BLaER1 treated with 17β-estradiol and CSF1 and Interleukin-3, amounts not matched to agents 10 nM and 100 nM (cell line): ENCODE results near the gene LRBA.
"Not testable (repeated sequence)": the region's sequence is repeated elsewhere in the genome, so short reads cannot be mapped to it uniquely, and the experiment has no call there.

Source experiments
- H3K27ac ChIP-seq, 11 experiments: shearing (Covaris generic); formaldehyde crosslinking; 2 replicates each; pipeline ENCODE4 v1.8.1; 2022
- H3K27me3 ChIP-seq, 11 experiments: shearing (Covaris generic); formaldehyde crosslinking; 2 replicates each; pipeline ENCODE4 v1.8.1; 2022
- H3K36me3 ChIP-seq, 11 experiments: shearing (Covaris generic); formaldehyde crosslinking; 2 replicates each; pipeline ENCODE4 v1.8.1; 2022
- H3K4me1 ChIP-seq, 10 experiments: shearing (Covaris generic); formaldehyde crosslinking; 2 replicates each; pipeline ENCODE4 v1.8.1; 2022
- H3K4me2 ChIP-seq, 11 experiments: shearing (Covaris generic); formaldehyde crosslinking; 2 replicates each; pipeline ENCODE4 v1.8.1; 2022
- H3K4me3 ChIP-seq, 10 experiments: shearing (Covaris generic); formaldehyde crosslinking; 2 replicates each; pipeline ENCODE4 v1.8.1; 2022
- H3K9ac ChIP-seq, 11 experiments: shearing (Covaris generic); formaldehyde crosslinking; 2 replicates each; pipeline ENCODE4 v1.8.1; 2022
- H3K9me3 ChIP-seq, 11 experiments: shearing (Covaris generic); formaldehyde crosslinking; replicated peaks in 1 of 11; 2 replicates each; pipeline ENCODE4 v1.8.1; 2022
- H4K20me1 ChIP-seq, 11 experiments: shearing (Covaris generic); formaldehyde crosslinking; 2 replicates each; pipeline ENCODE4 v1.8.1; 2022
- Cebpa-rat ChIP-seq, 11 experiments: shearing (Covaris generic); IDR thresholded peaks; 2 replicates each; pipeline ENCODE4 v1.8.1; 2022

Gene LRBA

DNA sequence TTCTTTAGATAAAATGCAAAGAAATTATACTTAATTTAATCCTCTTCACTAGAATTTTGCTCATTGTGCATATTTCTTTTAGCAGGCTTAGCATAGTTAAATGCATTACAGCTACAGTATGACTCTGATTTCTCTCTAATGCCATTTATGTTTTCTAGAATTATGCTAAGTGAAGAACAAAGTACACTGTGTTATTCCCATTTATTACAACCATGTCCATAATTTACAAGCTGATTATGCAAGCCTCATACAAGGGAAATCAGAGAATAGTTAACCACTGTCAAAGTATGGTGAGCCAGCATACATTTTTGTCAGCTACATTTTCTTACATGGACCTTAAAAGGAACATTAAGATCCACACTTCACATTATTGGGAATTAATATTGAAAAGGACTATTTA is 334.0 kb downstream of the LRBA start:
- H3K9me3 ChIP-seq = no peaks in the 10 kb centered on the region

DNA sequence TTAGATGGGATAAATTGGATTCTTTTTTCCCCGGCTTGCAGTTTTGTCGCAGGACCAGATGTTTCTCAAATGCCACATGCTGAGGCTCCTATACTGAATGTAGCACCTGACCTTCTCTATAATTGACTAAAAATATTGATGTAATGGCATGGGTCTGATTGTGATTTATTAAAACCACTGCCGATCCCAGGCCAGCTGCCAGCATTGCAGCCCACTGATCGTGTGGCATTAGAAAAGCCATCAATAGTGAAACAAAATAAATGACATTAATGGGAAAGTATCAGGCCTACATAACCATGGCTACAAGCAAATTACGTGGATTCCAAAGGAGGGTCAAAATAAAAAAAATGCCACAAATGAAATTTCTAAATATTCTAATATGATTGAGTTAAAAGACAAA is 334.4 kb downstream of the LRBA start:
- H3K9me3 ChIP-seq = no peaks in the 10 kb centered on the region
- no peaks in the 10 kb centered on the region for H3K27me3 ChIP-seq
- no peaks in the 10 kb centered on the region; a peak in 2 of 22 replicates for H3K36me3 ChIP-seq
- TF ChIP-seq Cebpa-rat (IDR thresholded peaks at IDR 0.05) = no peak
- H3K4me1 ChIP-seq = peaks cover 0 to 12% (median 5%) of the 10 kb centered on the region in 10 experiments; a peak in 12 of 20 replicates
- no peak overlapping the region for H3K9ac ChIP-seq
- no peaks in the 10 kb centered on the region for H4K20me1 ChIP-seq
- no peak overlapping the region for H3K4me3 ChIP-seq
- no peak overlapping the region for H3K4me2 ChIP-seq
- H3K27ac ChIP-seq = no peak overlapping the region

More for the DNA sequence above, 334.0 kb downstream of the LRBA start:
- TF ChIP-seq Cebpa-rat (IDR thresholded peaks at IDR 0.05) = no peak
- Histone ChIP-seq H3K36me3 (no peaks in the 10 kb centered on the region; a peak in 2 of 22 replicates), H3K27me3 (no peaks in the 10 kb centered on the region), H3K4me3 (no peak overlapping the region), H3K27ac (no peak overlapping the region), H3K9ac (no peak overlapping the region), H3K4me2 (no peak overlapping the region; a peak in 1 of 22 replicates), H3K4me1 (peaks cover 0 to 12% (median 5%) of the 10 kb centered on the region in 10 experiments; a peak in 12 of 20 replicates), H4K20me1 (no peaks in the 10 kb centered on the region)

DNA sequence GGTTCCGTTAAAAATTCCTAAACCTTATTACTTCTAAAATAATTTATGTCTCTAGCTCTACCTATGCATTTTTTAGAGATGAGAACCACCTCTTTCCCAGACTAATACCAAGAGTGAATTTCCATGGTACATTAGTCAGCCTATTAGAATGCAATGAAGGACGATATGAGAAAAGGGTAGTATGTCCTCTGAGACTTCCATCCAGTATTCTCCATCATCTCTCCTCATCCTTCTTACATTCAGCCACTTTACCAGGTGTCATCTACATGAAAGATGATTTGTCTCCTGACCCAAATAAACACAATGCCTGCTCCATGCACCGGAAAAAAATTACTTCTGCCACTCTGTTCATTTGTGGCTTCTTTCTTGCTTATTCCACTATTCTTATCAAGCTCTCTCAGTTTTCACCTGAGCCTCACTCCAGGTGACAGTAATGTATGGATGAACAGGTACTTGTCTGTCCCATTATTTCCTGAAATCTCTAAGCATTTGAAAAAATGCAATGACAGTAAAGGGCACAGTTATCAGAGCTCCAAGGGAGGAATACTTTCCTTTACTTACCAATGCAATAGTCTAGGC is 335.2 kb downstream of the LRBA start:
- TF ChIP-seq Cebpa-rat (IDR thresholded peaks at IDR 0.05) = no peak
- Histone ChIP-seq H3K36me3 (no peaks in the 10 kb centered on the region; a peak in 2 of 22 replicates), H4K20me1 (no peaks in the 10 kb centered on the region), H3K4me3 (no peak overlapping the region), H3K4me1 (peaks cover 0 to 12% (median 5%) of the 10 kb centered on the region in 10 experiments; a peak in 12 of 20 replicates), H3K9ac (no peak overlapping the region), H3K27ac (no peak overlapping the region), H3K4me2 (no peak overlapping the region), H3K9me3 (no peaks in the 10 kb centered on the region), H3K27me3 (no peaks in the 10 kb centered on the region)

DNA sequence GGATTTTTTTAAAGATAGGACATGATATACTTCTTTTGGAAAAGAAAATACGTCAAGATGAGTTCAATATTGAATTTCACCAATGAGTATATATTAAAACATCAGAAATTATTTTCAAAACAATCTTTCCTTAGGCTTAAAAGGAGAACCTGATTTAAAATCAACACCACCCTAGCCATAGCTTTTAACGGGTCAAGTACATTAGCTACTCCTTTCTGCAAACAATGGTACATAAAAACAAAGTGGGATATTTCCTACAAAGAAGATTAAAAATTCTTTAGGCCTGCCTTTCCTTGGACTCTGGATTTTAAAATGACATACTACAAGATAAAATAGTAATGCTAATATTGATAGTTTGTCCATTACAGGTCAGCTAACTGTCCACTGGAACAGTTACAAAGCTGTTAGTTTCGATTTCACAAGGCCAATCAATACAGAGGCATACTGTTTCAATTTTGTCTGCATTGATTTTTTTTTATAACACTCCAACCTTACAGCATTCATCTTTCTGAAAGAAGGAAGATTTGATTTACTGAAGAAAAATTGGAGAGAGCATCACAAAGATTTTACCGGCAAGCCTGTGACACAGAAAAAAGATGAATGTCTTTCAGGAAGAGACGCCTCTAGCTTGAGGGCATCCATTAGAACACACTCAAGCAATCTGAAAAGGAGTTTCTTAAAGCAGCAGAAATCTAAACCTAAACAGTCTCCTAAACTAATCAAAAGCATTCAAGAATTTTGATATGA is 335.9 kb downstream of the LRBA start:
- TF ChIP-seq Cebpa-rat (IDR thresholded peaks at IDR 0.05) = no peak
- Histone ChIP-seq H3K36me3 (no peaks in the 10 kb centered on the region; a peak in 2 of 22 replicates), H3K27ac (no peak overlapping the region), H4K20me1 (no peaks in the 10 kb centered on the region), H3K27me3 (no peaks in the 10 kb centered on the region), H3K4me2 (no peak overlapping the region), H3K9ac (no peak overlapping the region), H3K4me1 (peaks cover 0 to 12% (median 5%) of the 10 kb centered on the region in 10 experiments; a peak in 12 of 20 replicates), H3K4me3 (no peak overlapping the region), H3K9me3 (no peaks in the 10 kb centered on the region)

DNA sequence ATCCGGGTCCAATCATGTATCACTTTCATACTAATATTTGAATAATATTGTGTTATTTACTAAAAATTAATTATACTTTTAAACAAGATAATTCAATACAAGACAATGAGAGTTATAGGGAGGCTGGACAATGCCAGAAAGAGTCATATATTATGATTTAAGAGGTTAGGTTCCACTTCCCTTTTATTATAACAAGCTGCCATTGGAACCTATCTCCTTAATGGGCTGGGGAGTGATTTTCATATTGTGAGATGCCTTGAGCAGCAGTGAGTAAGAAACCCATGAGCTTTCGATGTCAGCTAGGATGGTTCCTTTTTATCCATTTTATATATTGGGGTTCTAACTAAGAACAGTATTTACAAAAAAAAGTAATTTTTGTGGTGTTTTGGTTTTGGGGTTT is 341.3 kb downstream of the LRBA start:
- H3K4me3 ChIP-seq = no peak overlapping the region
- no peak overlapping the region for H3K4me2 ChIP-seq
- no peak for TF ChIP-seq Cebpa-rat (IDR thresholded peaks at IDR 0.05)
- no peak overlapping the region for H3K9ac ChIP-seq
- H4K20me1 ChIP-seq = no peaks in the 10 kb centered on the region
- H3K27ac ChIP-seq = no peak overlapping the region
- no peaks in the 10 kb centered on the region for H3K36me3 ChIP-seq
- H3K4me1 ChIP-seq = no peaks in the 10 kb centered on the region
- H3K27me3 ChIP-seq = no peaks in the 10 kb centered on the region
- H3K9me3 ChIP-seq = no peaks in the 10 kb centered on the region

DNA sequence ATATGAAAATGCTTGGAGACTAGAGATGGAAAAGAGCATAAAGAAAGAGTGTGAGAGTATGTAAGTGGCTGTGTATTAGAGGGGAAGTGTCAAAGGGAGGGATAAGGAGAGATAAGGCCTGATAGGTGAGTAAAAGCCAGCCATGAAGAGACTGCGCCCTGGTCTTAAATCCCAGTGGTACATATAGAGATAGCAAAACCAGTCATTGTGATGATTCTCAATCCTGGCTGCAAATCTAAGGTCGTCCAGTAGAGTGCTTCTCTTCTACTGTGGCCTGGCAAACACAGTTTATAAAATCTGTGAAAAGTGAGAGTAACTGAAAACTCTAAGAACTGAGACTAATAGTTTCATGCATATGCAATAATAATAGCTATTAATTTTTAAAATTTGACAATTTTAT is 346.3 kb downstream of the LRBA start:
- H3K9ac ChIP-seq = no peak overlapping the region
- no peaks in the 10 kb centered on the region for H3K4me1 ChIP-seq
- no peaks in the 10 kb centered on the region for H4K20me1 ChIP-seq
- no peaks in the 10 kb centered on the region for H3K36me3 ChIP-seq
- H3K4me3 ChIP-seq = no peak overlapping the region
- no peaks in the 10 kb centered on the region for H3K27me3 ChIP-seq
- no peaks in the 10 kb centered on the region for H3K9me3 ChIP-seq
- no peak overlapping the region for H3K27ac ChIP-seq
- TF ChIP-seq Cebpa-rat (IDR thresholded peaks at IDR 0.05) = no peak
- H3K4me2 ChIP-seq = no peak overlapping the region

DNA sequence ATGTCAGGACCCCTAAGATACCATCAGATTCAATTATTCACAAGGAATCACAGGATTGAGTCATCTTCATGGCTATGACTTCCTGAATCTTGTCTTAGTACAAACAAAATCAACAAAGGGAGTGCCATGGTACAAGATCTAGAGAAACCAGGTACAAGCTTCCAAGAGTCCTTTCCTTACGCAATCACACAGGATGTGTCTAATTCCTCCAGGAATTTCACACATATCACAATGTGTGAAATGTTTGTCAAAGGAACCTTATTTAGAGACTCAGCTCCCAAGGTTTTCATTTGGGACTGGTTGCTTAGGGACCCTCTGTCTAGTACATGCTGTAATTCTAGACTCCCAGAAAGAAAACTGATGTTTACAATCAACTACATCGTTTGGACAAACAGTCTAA is 350.1 kb downstream of the LRBA start:
- Histone ChIP-seq H3K36me3 (no peaks in the 10 kb centered on the region; a peak in 1 of 22 replicates), H3K9ac (no peak overlapping the region), H3K4me1 (no peaks in the 10 kb centered on the region), H4K20me1 (no peaks in the 10 kb centered on the region), H3K27me3 (no peaks in the 10 kb centered on the region), H3K9me3 (no peaks in the 10 kb centered on the region), H3K4me2 (no peak overlapping the region), H3K4me3 (no peak overlapping the region), H3K27ac (no peak overlapping the region)
- no peak for TF ChIP-seq Cebpa-rat (IDR thresholded peaks at IDR 0.05)

DNA sequence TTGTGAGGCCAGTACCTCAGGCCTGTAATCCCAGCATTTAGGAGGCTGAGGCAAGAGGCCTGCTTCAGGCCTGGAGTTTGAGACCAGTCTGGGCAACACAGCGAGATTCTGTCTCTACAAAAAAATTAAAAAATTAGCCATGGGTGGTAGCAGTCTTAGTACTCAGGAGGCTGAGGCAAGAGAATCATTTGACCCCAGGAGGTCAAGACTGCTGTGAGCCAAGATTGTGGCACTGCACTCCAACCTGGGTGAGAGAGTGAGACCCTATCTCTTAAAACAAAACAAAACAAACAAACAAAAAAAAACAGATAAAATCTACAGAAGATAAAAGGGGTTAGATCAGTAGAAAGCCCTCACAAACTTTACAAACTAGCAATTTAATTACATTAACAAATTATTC is 352.4 kb downstream of the LRBA start:
- no peaks in the 10 kb centered on the region; a peak in 1 of 22 replicates for H3K36me3 ChIP-seq
- H4K20me1 ChIP-seq = no peaks in the 10 kb centered on the region
- H3K4me2 ChIP-seq = no peak overlapping the region
- no peaks in the 10 kb centered on the region for H3K27me3 ChIP-seq
- no peak overlapping the region for H3K27ac ChIP-seq
- no peaks in the 10 kb centered on the region for H3K4me1 ChIP-seq
- H3K9ac ChIP-seq = no peak overlapping the region
- no peak for TF ChIP-seq Cebpa-rat (IDR thresholded peaks at IDR 0.05)
- no peaks in the 10 kb centered on the region for H3K9me3 ChIP-seq
- no peak overlapping the region for H3K4me3 ChIP-seq

DNA sequence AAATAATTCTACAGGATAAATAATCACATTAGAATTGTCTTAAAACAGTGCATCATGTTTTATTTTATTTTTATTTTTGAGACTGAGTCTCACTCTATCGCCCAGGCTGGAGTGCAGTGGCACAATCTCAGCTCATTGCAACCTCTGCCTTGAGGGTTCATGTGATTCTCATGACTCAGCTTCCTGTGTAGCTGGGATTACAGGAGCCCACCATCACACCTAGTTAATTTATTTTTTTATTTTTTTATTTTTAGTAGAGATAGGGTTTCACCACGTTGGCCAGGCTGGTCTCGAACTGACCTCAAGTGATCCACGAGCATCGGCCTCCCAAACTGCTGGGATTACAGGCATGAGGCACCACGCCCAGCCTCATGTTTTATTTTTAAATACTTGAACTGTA is 353.5 kb downstream of the LRBA start:
- not testable (repeated sequence) for H3K9me3 ChIP-seq, H3K4me2 ChIP-seq, H4K20me1 ChIP-seq, H3K9ac ChIP-seq, H3K27ac ChIP-seq, H3K27me3 ChIP-seq, H3K4me3 ChIP-seq, H3K36me3 ChIP-seq, H3K4me1 ChIP-seq

DNA sequence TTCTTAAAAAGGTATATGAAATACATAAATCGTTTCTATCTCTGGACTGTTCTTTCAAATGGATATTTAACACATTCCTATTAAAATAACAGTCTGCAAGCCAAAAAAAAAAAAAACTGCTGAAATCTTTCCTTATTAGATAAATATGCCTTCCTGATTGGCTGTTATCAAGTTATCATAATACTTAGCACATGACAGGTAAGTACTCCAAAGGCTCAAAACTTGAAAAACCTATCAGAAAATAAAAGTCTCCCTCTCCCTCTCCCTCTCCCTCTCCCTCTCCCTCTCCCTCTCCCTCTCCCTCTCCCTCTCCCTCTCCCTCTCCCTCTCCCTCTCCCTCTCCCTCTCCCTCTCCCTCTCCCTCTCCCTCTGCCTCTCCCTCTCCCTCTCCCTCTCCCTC is 356.8 kb downstream of the LRBA start:
- H3K9me3 ChIP-seq, H4K20me1 ChIP-seq, H3K4me3 ChIP-seq, H3K36me3 ChIP-seq, H3K27me3 ChIP-seq, H3K27ac ChIP-seq, H3K9ac ChIP-seq, H3K4me2 ChIP-seq, H3K4me1 ChIP-seq: not testable (repeated sequence)
